Chondrocyte (in vitro differentiated cells): ENCODE measurements around the gene PHKG2. TPM values are rescaled to one million over a fixed set of nuclear protein-coding genes. Genes with fewer than 3 reads are reported as not detected.

Source experiments
- DNase-seq: peaks from one replicate; pipeline ENCODE4 v3.0.0; 2021; ENCODE audit warnings: mixed read lengths, low spot score
- H3K27ac Mint-ChIP-seq: one replicate; pipeline ENCODE4 v1.8.0; 2021; ENCODE audit warnings: mild to moderate bottlenecking, moderate library complexity, mixed read lengths; ENCODE audit not compliant: unreplicated experiment
- H3K27me3 Mint-ChIP-seq: 2 replicates; pipeline ENCODE4 v1.8.0; 2021; ENCODE audit warnings: low read depth, mixed read lengths
- H3K36me3 Mint-ChIP-seq: 2 replicates; pipeline ENCODE4 v1.8.0; 2021; ENCODE audit warnings: low read depth, mixed read lengths
- H3K4me1 Mint-ChIP-seq: 2 replicates; pipeline ENCODE4 v1.8.0; 2021; ENCODE audit warnings: low read depth, mild to moderate bottlenecking, mixed read lengths
- H3K4me3 Mint-ChIP-seq: one replicate; pipeline ENCODE4 v1.8.0; 2021; ENCODE audit warnings: mild to moderate bottlenecking, moderate library complexity, mixed read lengths; ENCODE audit not compliant: unreplicated experiment
- H3K9me3 Mint-ChIP-seq: 2 replicates; pipeline ENCODE4 v1.8.0; 2021; ENCODE audit warnings: low read depth, mixed read lengths
- long read RNA-seq: library from polyadenylated mRNA; stranded (forward); transcript quantifications from one replicate; pipeline ENCODE4 v2.0.0, GENCODE V29; 2021
- total RNA-seq: library from RNA; stranded (reverse); gene quantifications from 3 replicates; pipeline ENCODE4 v1.2.1, GENCODE V29; 2021
- TF ChIP-seq, protein P1 (sequence below): fragments of 200-600 bp; sonication (generic); IDR thresholded peaks from 2 replicates; pipeline ENCODE4 v1.5.0; 2021; ENCODE audit warnings: antibody characterized with exemption, mild to moderate bottlenecking, moderate library complexity

The PHKG2 gene, protein sequence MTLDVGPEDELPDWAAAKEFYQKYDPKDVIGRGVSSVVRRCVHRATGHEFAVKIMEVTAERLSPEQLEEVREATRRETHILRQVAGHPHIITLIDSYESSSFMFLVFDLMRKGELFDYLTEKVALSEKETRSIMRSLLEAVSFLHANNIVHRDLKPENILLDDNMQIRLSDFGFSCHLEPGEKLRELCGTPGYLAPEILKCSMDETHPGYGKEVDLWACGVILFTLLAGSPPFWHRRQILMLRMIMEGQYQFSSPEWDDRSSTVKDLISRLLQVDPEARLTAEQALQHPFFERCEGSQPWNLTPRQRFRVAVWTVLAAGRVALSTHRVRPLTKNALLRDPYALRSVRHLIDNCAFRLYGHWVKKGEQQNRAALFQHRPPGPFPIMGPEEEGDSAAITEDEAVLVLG
- total RNA-seq, result 18.8 to 28.1 TPM (median 19.0 TPM) in 3 replicates
- long read RNA-seq, full-length matches to known transcripts, result 19 of 32 reads
- long read RNA-seq, partial matches to known transcripts, result 0 of 32 reads
- long read RNA-seq, other reads (novel, unspliced or antisense), result 13 of 32 reads

- TF ChIP-seq, protein P1, sequence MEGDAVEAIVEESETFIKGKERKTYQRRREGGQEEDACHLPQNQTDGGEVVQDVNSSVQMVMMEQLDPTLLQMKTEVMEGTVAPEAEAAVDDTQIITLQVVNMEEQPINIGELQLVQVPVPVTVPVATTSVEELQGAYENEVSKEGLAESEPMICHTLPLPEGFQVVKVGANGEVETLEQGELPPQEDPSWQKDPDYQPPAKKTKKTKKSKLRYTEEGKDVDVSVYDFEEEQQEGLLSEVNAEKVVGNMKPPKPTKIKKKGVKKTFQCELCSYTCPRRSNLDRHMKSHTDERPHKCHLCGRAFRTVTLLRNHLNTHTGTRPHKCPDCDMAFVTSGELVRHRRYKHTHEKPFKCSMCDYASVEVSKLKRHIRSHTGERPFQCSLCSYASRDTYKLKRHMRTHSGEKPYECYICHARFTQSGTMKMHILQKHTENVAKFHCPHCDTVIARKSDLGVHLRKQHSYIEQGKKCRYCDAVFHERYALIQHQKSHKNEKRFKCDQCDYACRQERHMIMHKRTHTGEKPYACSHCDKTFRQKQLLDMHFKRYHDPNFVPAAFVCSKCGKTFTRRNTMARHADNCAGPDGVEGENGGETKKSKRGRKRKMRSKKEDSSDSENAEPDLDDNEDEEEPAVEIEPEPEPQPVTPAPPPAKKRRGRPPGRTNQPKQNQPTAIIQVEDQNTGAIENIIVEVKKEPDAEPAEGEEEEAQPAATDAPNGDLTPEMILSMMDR, result no peak
- H3K4me3 Mint-ChIP-seq, result peak within 1 kb of the TSS; percentile 90
- H3K4me1 Mint-ChIP-seq, result peaks cover 25% of the 10 kb centered on the region
These were observed at the start of gene PHKG2 for GRCh38 chr16:30747799-30748633. Gene PHKG2, plus strand, starts transcription at chr16:30748425. Its CDS starts 396 bp downstream, at chr16:30748821.

DNA sequence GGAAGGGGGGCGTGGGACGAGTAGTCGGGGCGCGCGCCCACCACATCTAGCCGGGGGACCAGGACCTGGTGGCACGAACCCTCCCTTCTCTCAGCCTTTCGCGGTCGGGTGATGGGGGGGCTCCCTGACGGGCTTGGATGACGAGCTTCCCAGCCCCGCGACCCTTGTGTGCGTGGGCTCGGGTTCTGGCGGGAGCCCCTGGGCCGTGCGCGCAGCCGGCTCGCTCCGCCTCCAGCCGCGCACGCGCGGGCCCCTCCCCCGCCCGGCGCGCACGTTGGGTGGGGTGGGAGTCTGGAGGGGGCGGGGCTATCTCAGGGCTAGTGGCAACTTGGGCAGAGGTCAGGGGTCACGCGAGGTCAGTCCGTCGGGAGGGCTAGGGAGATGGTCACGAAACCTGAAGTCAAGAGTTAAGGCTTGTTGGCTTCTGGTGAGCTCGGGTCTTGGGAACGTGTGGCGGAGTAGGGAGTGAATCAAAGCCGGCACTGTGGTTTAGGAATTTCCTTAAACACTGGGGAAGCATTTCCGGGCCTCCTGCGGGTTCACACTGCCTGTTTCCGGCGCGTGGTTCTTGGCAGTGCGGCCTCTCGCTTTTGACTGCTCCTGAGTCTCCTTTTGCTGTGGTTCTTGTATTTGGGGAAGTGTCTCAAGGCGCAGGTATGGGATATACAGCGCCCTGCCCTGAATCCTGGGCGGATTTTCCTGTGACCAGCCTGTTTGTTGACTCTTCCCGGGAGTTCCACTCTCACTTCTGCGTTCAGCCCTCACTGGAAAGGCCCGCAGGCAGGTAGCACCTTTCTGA lies 49.2 kb upstream of the PHKG2 start, which contains the start of gene SRCAP:
Gene SRCAP (plus strand): TSS at position 356 of the 799 bp plus-strand sequence. CDS start 1,654 bp downstream, outside the sequence.
- TF ChIP-seq, protein P1, result no peak
- H3K9me3 Mint-ChIP-seq, result no peaks in the 10 kb centered on the region

More at GRCh38 chr16:30747799-30748633, at the start of gene PHKG2:
- DNase-seq, result peak; percentile 100
- no peaks in the 10 kb centered on the region for H3K27me3 Mint-ChIP-seq
- peak within 1 kb of the TSS; percentile 96 for H3K27ac Mint-ChIP-seq
- peaks cover 11% of the 10 kb centered on the region for H3K36me3 Mint-ChIP-seq
- H3K9me3 Mint-ChIP-seq, result no peaks in the 10 kb centered on the region

GRCh38 chr16:30699615-30700099 lies 48.6 kb upstream of the PHKG2 start:
- peak overlapping the region; percentile 98 for H3K27ac Mint-ChIP-seq
- H3K4me3 Mint-ChIP-seq, result peak overlapping the region; percentile 88
- peaks cover 23% of the 10 kb centered on the region for H3K4me1 Mint-ChIP-seq
- TF ChIP-seq, protein P1, result no peak
- DNase-seq, result no peak
- peaks cover 12% of the 10 kb centered on the region for H3K36me3 Mint-ChIP-seq
- no peaks in the 10 kb centered on the region for H3K9me3 Mint-ChIP-seq
- no peaks in the 10 kb centered on the region for H3K27me3 Mint-ChIP-seq

More for the DNA sequence above, 49.2 kb upstream of the PHKG2 start, which contains the start of gene SRCAP:
- H3K27me3 Mint-ChIP-seq, result no peaks in the 10 kb centered on the region
- DNase-seq, result no peak
- H3K27ac Mint-ChIP-seq, result peak within 1 kb of the TSS; percentile 100
- peaks cover 9% of the 10 kb centered on the region for H3K36me3 Mint-ChIP-seq
- H3K4me1 Mint-ChIP-seq, result peaks cover 23% of the 10 kb centered on the region
- peak within 1 kb of the TSS; percentile 88 for H3K4me3 Mint-ChIP-seq

- H3K27ac Mint-ChIP-seq, result peak overlapping the region; percentile 61
- H3K4me3 Mint-ChIP-seq, result peak overlapping the region; percentile 44
- TF ChIP-seq, protein P1, result no peak
- H3K4me1 Mint-ChIP-seq, result peaks cover 23% of the 10 kb centered on the region
- no peak for DNase-seq
- peaks cover 13% of the 10 kb centered on the region for H3K36me3 Mint-ChIP-seq
- no peaks in the 10 kb centered on the region for H3K27me3 Mint-ChIP-seq
- no peaks in the 10 kb centered on the region for H3K9me3 Mint-ChIP-seq
These were observed 47.7 kb upstream of the PHKG2 start for GRCh38 chr16:30700491-30700890.
